Measurements from ENCODE around the gene PRRT1B. TPM values are rescaled to one million over a fixed set of nuclear protein-coding genes. Genes with fewer than 3 reads are reported as not detected.

Gene PRRT1B
- total RNA-seq, 1 donor from 2014 or later: not detected

GRCh38 chr9:131578021-131578420, 32.7 kb downstream of the PRRT1B start:
- H3K4me3 ChIP-seq (ENCODE audit: low read length in 3 of 3): no peak overlapping the region
- peaks cover 45 to 61% (median 52%) of the 10 kb centered on the region in 3 donors for H3K36me3 ChIP-seq (ENCODE audit: control insufficient read depth in 3 of 3, insufficient read depth in 3 of 3, low read length in 3 of 3)
- no peaks in the 10 kb centered on the region for H3K27me3 ChIP-seq (ENCODE audit: control insufficient read depth in 3 of 3, insufficient read depth in 3 of 3, low read length in 3 of 3)
- H3K9me3 ChIP-seq (ENCODE audit: control insufficient read depth in 3 of 3, low read length in 3 of 3): no peaks in the 10 kb centered on the region
- H3K4me1 ChIP-seq (ENCODE audit: control insufficient read depth in 3 of 3, insufficient read depth in 3 of 3, low read length in 3 of 3): peaks cover 2 to 11% (median 9%) of the 10 kb centered on the region in 3 donors
- H3K27ac ChIP-seq (ENCODE audit: low read depth, low read length): no peak overlapping the region
- H3K9ac ChIP-seq (ENCODE audit: low read depth in 1 of 3, low read length in 3 of 3): no peak overlapping the region

GRCh38 chr9:131578731-131579504, 33.6 kb downstream of the PRRT1B start:
- Histone ChIP-seq H3K9me3 (ENCODE audit: control insufficient read depth in 3 of 3, low read length in 3 of 3) (no peaks in the 10 kb centered on the region), H3K4me3 (ENCODE audit: low read length in 3 of 3) (no peak overlapping the region), H3K4me1 (ENCODE audit: control insufficient read depth in 3 of 3, insufficient read depth in 3 of 3, low read length in 3 of 3) (peaks cover 2 to 11% (median 9%) of the 10 kb centered on the region in 3 donors), H3K9ac (ENCODE audit: low read depth in 1 of 3, low read length in 3 of 3) (no peak overlapping the region), H3K36me3 (ENCODE audit: control insufficient read depth in 3 of 3, insufficient read depth in 3 of 3, low read length in 3 of 3) (peaks cover 52 to 65% (median 59%) of the 10 kb centered on the region in 3 donors), H3K27ac (ENCODE audit: low read depth, low read length) (no peak overlapping the region), H3K27me3 (ENCODE audit: control insufficient read depth in 3 of 3, insufficient read depth in 3 of 3, low read length in 3 of 3) (no peaks in the 10 kb centered on the region)

GRCh38 chr9:131579789-131580211, 34.5 kb downstream of the PRRT1B start:
- H3K27me3 ChIP-seq (ENCODE audit: control insufficient read depth in 3 of 3, insufficient read depth in 3 of 3, low read length in 3 of 3): no peaks in the 10 kb centered on the region
- no peak overlapping the region for H3K27ac ChIP-seq (ENCODE audit: low read depth, low read length)
- peaks cover 61 to 69% (median 68%) of the 10 kb centered on the region in 3 donors for H3K36me3 ChIP-seq (ENCODE audit: control insufficient read depth in 3 of 3, insufficient read depth in 3 of 3, low read length in 3 of 3)
- H3K4me3 ChIP-seq (ENCODE audit: low read length in 3 of 3): no peak overlapping the region
- H3K4me1 ChIP-seq (ENCODE audit: control insufficient read depth in 3 of 3, insufficient read depth in 3 of 3, low read length in 3 of 3): peaks cover 2 to 11% (median 9%) of the 10 kb centered on the region in 3 donors
- no peaks in the 10 kb centered on the region for H3K9me3 ChIP-seq (ENCODE audit: control insufficient read depth in 3 of 3, low read length in 3 of 3)
- peak overlapping the region in 1 of 3 donors; percentile 40 for H3K9ac ChIP-seq (ENCODE audit: low read depth in 1 of 3, low read length in 3 of 3)

- Histone ChIP-seq H3K9me3 (ENCODE audit: control insufficient read depth in 3 of 3, low read length in 3 of 3) (no peaks in the 10 kb centered on the region), H3K4me1 (ENCODE audit: control insufficient read depth in 3 of 3, insufficient read depth in 3 of 3, low read length in 3 of 3) (peaks cover 2 to 11% (median 9%) of the 10 kb centered on the region in 3 donors), H3K36me3 (ENCODE audit: control insufficient read depth in 3 of 3, insufficient read depth in 3 of 3, low read length in 3 of 3) (peaks cover 64 to 70% (median 68%) of the 10 kb centered on the region in 3 donors), H3K27ac (ENCODE audit: low read depth, low read length) (no peak overlapping the region), H3K27me3 (ENCODE audit: control insufficient read depth in 3 of 3, insufficient read depth in 3 of 3, low read length in 3 of 3) (no peaks in the 10 kb centered on the region), H3K9ac (ENCODE audit: low read depth in 1 of 3, low read length in 3 of 3) (peak overlapping the region in 1 of 3 donors; percentile 40), H3K4me3 (ENCODE audit: low read length in 3 of 3) (no peak overlapping the region)
Observed at GRCh38 chr9:131580358-131580757, 35.0 kb downstream of the PRRT1B start.

- no peak overlapping the region for H3K27ac ChIP-seq (ENCODE audit: low read depth, low read length)
- H3K9me3 ChIP-seq (ENCODE audit: control insufficient read depth in 3 of 3, low read length in 3 of 3): no peaks in the 10 kb centered on the region
- no peaks in the 10 kb centered on the region for H3K27me3 ChIP-seq (ENCODE audit: control insufficient read depth in 3 of 3, insufficient read depth in 3 of 3, low read length in 3 of 3)
- H3K4me3 ChIP-seq (ENCODE audit: low read length in 3 of 3): no peak overlapping the region
- peaks cover 2 to 11% (median 9%) of the 10 kb centered on the region in 3 donors for H3K4me1 ChIP-seq (ENCODE audit: control insufficient read depth in 3 of 3, insufficient read depth in 3 of 3, low read length in 3 of 3)
- no peak overlapping the region for H3K9ac ChIP-seq (ENCODE audit: low read depth in 1 of 3, low read length in 3 of 3)
- H3K36me3 ChIP-seq (ENCODE audit: control insufficient read depth in 3 of 3, insufficient read depth in 3 of 3, low read length in 3 of 3): peaks cover 65 to 67% (median 67%) of the 10 kb centered on the region in 3 donors
Observed at GRCh38 chr9:131582056-131582455, 36.7 kb downstream of the PRRT1B start.

GRCh38 chr9:131582466-131583336, 37.4 kb downstream of the PRRT1B start:
- H3K9ac ChIP-seq (ENCODE audit: low read depth in 1 of 3, low read length in 3 of 3): no peak overlapping the region
- no peak overlapping the region for H3K4me3 ChIP-seq (ENCODE audit: low read length in 3 of 3)
- H3K36me3 ChIP-seq (ENCODE audit: control insufficient read depth in 3 of 3, insufficient read depth in 3 of 3, low read length in 3 of 3): peaks cover 67 to 71% (median 68%) of the 10 kb centered on the region in 3 donors
- no peaks in the 10 kb centered on the region for H3K27me3 ChIP-seq (ENCODE audit: control insufficient read depth in 3 of 3, insufficient read depth in 3 of 3, low read length in 3 of 3)
- peaks cover 2 to 11% (median 9%) of the 10 kb centered on the region in 3 donors for H3K4me1 ChIP-seq (ENCODE audit: control insufficient read depth in 3 of 3, insufficient read depth in 3 of 3, low read length in 3 of 3)
- H3K27ac ChIP-seq (ENCODE audit: low read depth, low read length): no peak overlapping the region
- H3K9me3 ChIP-seq (ENCODE audit: control insufficient read depth in 3 of 3, low read length in 3 of 3): no peaks in the 10 kb centered on the region

GRCh38 chr9:131583337-131583645, 38.0 kb downstream of the PRRT1B start:
- H3K4me3 ChIP-seq (ENCODE audit: low read length in 3 of 3): no peak overlapping the region
- peaks cover 2 to 11% (median 9%) of the 10 kb centered on the region in 3 donors for H3K4me1 ChIP-seq (ENCODE audit: control insufficient read depth in 3 of 3, insufficient read depth in 3 of 3, low read length in 3 of 3)
- no peak overlapping the region for H3K9ac ChIP-seq (ENCODE audit: low read depth in 1 of 3, low read length in 3 of 3)
- H3K9me3 ChIP-seq (ENCODE audit: control insufficient read depth in 3 of 3, low read length in 3 of 3): no peaks in the 10 kb centered on the region
- peaks cover 69 to 74% (median 70%) of the 10 kb centered on the region in 3 donors for H3K36me3 ChIP-seq (ENCODE audit: control insufficient read depth in 3 of 3, insufficient read depth in 3 of 3, low read length in 3 of 3)
- H3K27ac ChIP-seq (ENCODE audit: low read depth, low read length): no peak overlapping the region
- H3K27me3 ChIP-seq (ENCODE audit: control insufficient read depth in 3 of 3, insufficient read depth in 3 of 3, low read length in 3 of 3): no peaks in the 10 kb centered on the region

GRCh38 chr9:131583836-131584555, 38.7 kb downstream of the PRRT1B start:
- peaks cover 71 to 75% (median 71%) of the 10 kb centered on the region in 3 donors for H3K36me3 ChIP-seq (ENCODE audit: control insufficient read depth in 3 of 3, insufficient read depth in 3 of 3, low read length in 3 of 3)
- no peaks in the 10 kb centered on the region for H3K9me3 ChIP-seq (ENCODE audit: control insufficient read depth in 3 of 3, low read length in 3 of 3)

GRCh38 chr9:131584858-131585257, 39.5 kb downstream of the PRRT1B start:
- H3K4me1 ChIP-seq (ENCODE audit: control insufficient read depth in 3 of 3, insufficient read depth in 3 of 3, low read length in 3 of 3): peaks cover 1 to 10% (median 5%) of the 10 kb centered on the region in 3 donors
- no peak overlapping the region for H3K4me3 ChIP-seq (ENCODE audit: low read length in 3 of 3)
- H3K27me3 ChIP-seq (ENCODE audit: control insufficient read depth in 3 of 3, insufficient read depth in 3 of 3, low read length in 3 of 3): no peaks in the 10 kb centered on the region
- peaks cover 71 to 74% (median 72%) of the 10 kb centered on the region in 3 donors for H3K36me3 ChIP-seq (ENCODE audit: control insufficient read depth in 3 of 3, insufficient read depth in 3 of 3, low read length in 3 of 3)
- H3K27ac ChIP-seq (ENCODE audit: low read depth, low read length): no peak overlapping the region
- no peaks in the 10 kb centered on the region for H3K9me3 ChIP-seq (ENCODE audit: control insufficient read depth in 3 of 3, low read length in 3 of 3)
- no peak overlapping the region for H3K9ac ChIP-seq (ENCODE audit: low read depth in 1 of 3, low read length in 3 of 3)

More at GRCh38 chr9:131583836-131584555, 38.7 kb downstream of the PRRT1B start:
- Histone ChIP-seq H3K27ac (ENCODE audit: low read depth, low read length) (no peak overlapping the region), H3K9ac (ENCODE audit: low read depth in 1 of 3, low read length in 3 of 3) (no peak overlapping the region), H3K27me3 (ENCODE audit: control insufficient read depth in 3 of 3, insufficient read depth in 3 of 3, low read length in 3 of 3) (no peaks in the 10 kb centered on the region), H3K4me1 (ENCODE audit: control insufficient read depth in 3 of 3, insufficient read depth in 3 of 3, low read length in 3 of 3) (peaks cover 2 to 11% (median 9%) of the 10 kb centered on the region in 3 donors), H3K4me3 (ENCODE audit: low read length in 3 of 3) (no peak overlapping the region)

Data from skeletal muscle tissue (tissue), 4 donors.